Breast epithelium (tissue), 4 donors: ENCODE data around the gene CTCF. TPM values are rescaled to one million over a fixed set of nuclear protein-coding genes. Genes with fewer than 3 reads are reported as not detected.

Experiments
- DNase-seq, 2 donors: peaks; one replicate each; pipeline ENCODE4 v3.0.0-alpha.2; 2019; ENCODE audit warnings: low spot score in 2 of 2
- H3K27ac ChIP-seq, 2 donors: fragments of 200-600 bp; sonication (generic) in 1 of 2; one replicate each; pipeline ENCODE4 v1.5.1; 2016 to 2019; ENCODE audit warnings: mild to moderate bottlenecking in 1 of 2
- H3K27me3 ChIP-seq, 2 donors: fragments of 200-600 bp; sonication (generic) in 1 of 2; one replicate each; pipeline versions ENCODE4 v1.5.1 to v1.6.0; 2017 to 2019; ENCODE audit warnings: control low read depth in 1 of 2, mild to moderate bottlenecking in 1 of 2
- H3K36me3 ChIP-seq: fragments of 200-600 bp; one replicate; pipeline ENCODE4 v1.5.1; 2019
- H3K4me1 ChIP-seq, 2 donors: fragments of 200-600 bp; sonication (generic); one replicate each; pipeline ENCODE4 v1.5.1; 2016 to 2019; ENCODE audit warnings: control low read depth in 1 of 2
- H3K4me3 ChIP-seq, 3 donors: fragments of 200-600 bp; sonication (generic); 1 replicate in 2 of 3; 2 replicates in 1 of 3; pipeline ENCODE4 v1.5.1; 2016 to 2019; ENCODE audit warnings: mild to moderate bottlenecking in 3 of 3, moderate library complexity in 2 of 3
- H3K9me3 ChIP-seq, 2 donors: fragments of 200-600 bp; sonication (generic) in 1 of 2; one replicate each; pipeline ENCODE4 v1.5.1; 2016 to 2019; ENCODE audit warnings: control low read depth in 1 of 2
- POLR2A ChIP-seq: fragments of 450-650 bp; IDR thresholded peaks from one replicate; pipeline ENCODE4 v1.6.1; 2016; ENCODE audit warnings: antibody characterized with exemption, mild to moderate bottlenecking, moderate library complexity
- POLR2AphosphoS5 ChIP-seq, 3 donors: sonication (generic); formaldehyde crosslinking; IDR thresholded peaks; one replicate each; pipeline ENCODE4 v1.6.1; 2017; ENCODE audit warnings: antibody characterized with exemption in 3 of 3
- intact Hi-C: fragments of 100-400 bp; cut with DNase I; formaldehyde crosslinking; loops from one replicate; pipeline ENCODE4 v1.15.1; 2023; ENCODE audit warnings: low total_unique reads
- total RNA-seq, 3 donors: library from RNA; depleted of rRNA; stranded (reverse); fragments of >200 nt; gene quantifications; one replicate each; pipeline ENCODE4 v1.1.0, GENCODE V29; 2016
- TF ChIP-seq, protein P1 (sequence below), 3 donors: fragments of 450-650 bp; IDR thresholded peaks; one replicate each; pipeline ENCODE4 v1.5.1; 2016 to 2017; ENCODE audit warnings: antibody characterized with exemption in 3 of 3, mild to moderate bottlenecking in 3 of 3, moderate library complexity in 3 of 3

CTCF gene
- total RNA-seq, 3 donors from 2014 or later: 27.8 to 51.7 (median 38.0) TPM

DNA sequence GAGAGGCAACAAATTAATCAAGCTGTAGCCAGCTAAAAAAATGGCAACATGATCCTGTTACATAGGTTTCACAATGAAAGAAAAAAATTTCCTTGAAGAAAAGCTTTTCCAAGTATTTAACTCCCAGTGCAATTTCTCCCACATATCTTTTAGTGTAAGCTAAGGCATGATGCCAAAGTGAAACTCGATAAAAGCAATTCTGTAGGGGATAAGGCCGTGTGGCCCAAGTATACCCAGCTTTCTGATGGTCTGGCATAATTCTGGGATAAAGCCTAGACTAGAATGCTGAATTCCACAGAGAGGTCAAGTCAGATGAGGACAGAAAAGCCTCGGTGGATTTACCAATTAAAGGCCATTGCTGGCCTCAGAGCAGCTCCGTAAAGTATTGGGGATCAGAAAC, 36.2 kb downstream of the CTCF start:
- H3K27ac ChIP-seq: no peak overlapping the region
- TF ChIP-seq, protein P1, sequence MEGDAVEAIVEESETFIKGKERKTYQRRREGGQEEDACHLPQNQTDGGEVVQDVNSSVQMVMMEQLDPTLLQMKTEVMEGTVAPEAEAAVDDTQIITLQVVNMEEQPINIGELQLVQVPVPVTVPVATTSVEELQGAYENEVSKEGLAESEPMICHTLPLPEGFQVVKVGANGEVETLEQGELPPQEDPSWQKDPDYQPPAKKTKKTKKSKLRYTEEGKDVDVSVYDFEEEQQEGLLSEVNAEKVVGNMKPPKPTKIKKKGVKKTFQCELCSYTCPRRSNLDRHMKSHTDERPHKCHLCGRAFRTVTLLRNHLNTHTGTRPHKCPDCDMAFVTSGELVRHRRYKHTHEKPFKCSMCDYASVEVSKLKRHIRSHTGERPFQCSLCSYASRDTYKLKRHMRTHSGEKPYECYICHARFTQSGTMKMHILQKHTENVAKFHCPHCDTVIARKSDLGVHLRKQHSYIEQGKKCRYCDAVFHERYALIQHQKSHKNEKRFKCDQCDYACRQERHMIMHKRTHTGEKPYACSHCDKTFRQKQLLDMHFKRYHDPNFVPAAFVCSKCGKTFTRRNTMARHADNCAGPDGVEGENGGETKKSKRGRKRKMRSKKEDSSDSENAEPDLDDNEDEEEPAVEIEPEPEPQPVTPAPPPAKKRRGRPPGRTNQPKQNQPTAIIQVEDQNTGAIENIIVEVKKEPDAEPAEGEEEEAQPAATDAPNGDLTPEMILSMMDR (IDR thresholded peaks at IDR 0.05): no peak
- TF ChIP-seq POLR2A (no peak), POLR2AphosphoS5 (IDR thresholded peaks at IDR 0.05) (no peak)
- intact Hi-C loops: no loop called here

DNA sequence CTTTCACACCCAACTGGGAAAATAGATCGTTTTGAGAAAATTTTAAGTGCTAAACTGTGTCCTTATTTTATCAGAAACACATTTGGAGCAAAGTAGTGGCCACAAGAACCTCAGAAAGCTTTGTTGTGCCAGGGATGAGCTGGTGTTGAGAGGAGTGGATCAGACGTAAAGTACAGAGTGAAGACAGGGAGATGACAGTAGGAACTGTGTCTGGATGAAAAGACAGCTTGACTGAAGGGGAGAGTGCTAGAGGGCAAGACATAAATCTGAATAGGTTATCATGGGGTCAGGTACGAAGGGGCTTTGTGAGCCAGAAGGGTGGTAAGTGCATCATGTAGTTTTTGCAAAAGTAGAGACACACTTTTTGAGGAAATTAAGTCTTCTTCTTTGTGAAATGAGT, 43.3 kb downstream of the CTCF start:
- Histone ChIP-seq H3K9me3 (no peaks in the 10 kb centered on the region), H3K27ac (no peak overlapping the region), H3K36me3 (no peaks in the 10 kb centered on the region), H3K4me1 (no peaks in the 10 kb centered on the region), H3K27me3 (no peaks in the 10 kb centered on the region), H3K4me3 (no peak overlapping the region)
- DNase-seq: no peak
- intact Hi-C loops: no loop called here
- TF ChIP-seq POLR2AphosphoS5 (IDR thresholded peaks at IDR 0.05) (no peak), POLR2A (no peak)
- TF ChIP-seq, protein P1 (IDR thresholded peaks at IDR 0.05): no peak

More for the DNA sequence above, 36.2 kb downstream of the CTCF start:
- Histone ChIP-seq H3K9me3 (no peaks in the 10 kb centered on the region), H3K4me3 (no peak overlapping the region), H3K36me3 (no peaks in the 10 kb centered on the region), H3K27me3 (no peaks in the 10 kb centered on the region), H3K4me1 (no peaks in the 10 kb centered on the region)
- no peak for DNase-seq

DNA sequence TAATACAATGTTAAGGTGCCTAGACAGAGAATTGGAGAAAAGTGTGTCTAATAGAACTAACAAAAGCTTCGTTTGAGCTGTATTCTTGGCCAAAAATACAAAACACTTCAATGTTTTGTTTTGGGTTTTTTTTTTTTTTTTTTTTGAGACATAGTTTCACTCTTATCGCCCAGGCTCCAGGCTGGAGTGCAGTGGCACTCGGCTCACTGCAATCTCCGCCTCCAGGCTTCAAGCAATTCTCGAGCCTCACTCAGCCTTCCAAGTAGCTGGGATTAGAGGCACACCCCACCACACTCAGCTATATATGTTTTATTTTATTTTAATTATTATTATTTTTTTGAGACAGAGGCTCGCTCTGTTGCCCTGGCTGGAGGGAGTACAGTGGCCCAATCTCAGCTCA, 44.3 kb downstream of the CTCF start:
- peaks cover 5% of the 10 kb centered on the region for H3K36me3 ChIP-seq
- H3K9me3 ChIP-seq: no peaks in the 10 kb centered on the region
- no peaks in the 10 kb centered on the region for H3K4me1 ChIP-seq
- intact Hi-C loops: no loop called here
- TF ChIP-seq POLR2A (no peak), POLR2AphosphoS5 (IDR thresholded peaks at IDR 0.05) (no peak)
- TF ChIP-seq, protein P1 (IDR thresholded peaks at IDR 0.05): no peak
- H3K27me3 ChIP-seq: no peaks in the 10 kb centered on the region
- DNase-seq: no peak
- H3K27ac ChIP-seq: no peak overlapping the region
- H3K4me3 ChIP-seq: no peak overlapping the region

DNA sequence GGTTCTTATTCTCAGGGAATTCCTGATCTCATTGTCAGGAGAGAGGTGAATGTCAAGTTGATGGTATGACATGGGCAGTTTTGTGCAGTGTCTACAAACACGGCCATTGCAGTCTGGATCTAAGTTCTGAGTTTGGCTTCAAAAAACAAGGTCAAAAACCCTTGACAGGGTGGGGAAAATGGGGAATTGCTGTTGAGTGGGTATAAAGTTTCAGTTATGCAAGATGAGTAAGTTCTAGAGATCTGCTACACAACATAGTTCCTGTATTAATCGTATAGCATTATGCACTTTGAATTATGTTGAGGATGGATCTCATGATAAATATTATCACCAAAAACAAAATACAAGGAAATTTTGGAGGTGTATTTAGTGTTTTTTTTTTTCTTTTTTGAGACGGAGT, 46.0 kb downstream of the CTCF start:
- intact Hi-C loops: no loop called here
- no peaks in the 10 kb centered on the region for H3K9me3 ChIP-seq
- no peak overlapping the region for H3K27ac ChIP-seq
- no peaks in the 10 kb centered on the region for H3K4me1 ChIP-seq
- no peaks in the 10 kb centered on the region for H3K27me3 ChIP-seq
- peaks cover 5% of the 10 kb centered on the region for H3K36me3 ChIP-seq
- no peak overlapping the region for H3K4me3 ChIP-seq
- no peak for DNase-seq
- TF ChIP-seq POLR2A: no peak

DNA sequence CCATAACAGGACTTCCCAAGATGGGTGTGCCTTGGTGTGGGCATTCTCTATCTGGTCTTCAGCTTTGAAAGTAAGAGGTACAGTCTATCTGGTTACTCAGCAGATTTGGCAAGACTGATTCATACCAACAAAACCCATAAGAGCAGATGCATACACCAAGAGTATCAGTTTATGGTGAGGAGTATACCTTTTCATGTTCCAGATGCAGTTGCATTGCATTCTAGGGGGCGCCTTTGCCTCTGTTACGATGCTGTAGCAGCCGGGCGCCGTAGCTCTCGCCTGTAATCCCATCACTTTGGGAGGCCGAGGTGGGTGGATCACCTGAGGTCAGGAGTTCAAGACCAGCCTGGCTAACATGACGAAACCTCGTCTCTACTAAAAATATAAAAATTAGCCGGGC, 51.5 kb downstream of the CTCF start:
- H3K27ac ChIP-seq: no peak overlapping the region
- no peak for DNase-seq
- H3K27me3 ChIP-seq: no peaks in the 10 kb centered on the region
- H3K9me3 ChIP-seq: no peaks in the 10 kb centered on the region
- H3K36me3 ChIP-seq: peaks cover 5% of the 10 kb centered on the region
- no peaks in the 10 kb centered on the region for H3K4me1 ChIP-seq
- no peak for TF ChIP-seq POLR2A
- TF ChIP-seq POLR2AphosphoS5 (IDR thresholded peaks at IDR 0.05): no peak
- TF ChIP-seq, protein P1 (IDR thresholded peaks at IDR 0.05): no peak
- intact Hi-C loops: no loop called here
- no peak overlapping the region for H3K4me3 ChIP-seq

DNA sequence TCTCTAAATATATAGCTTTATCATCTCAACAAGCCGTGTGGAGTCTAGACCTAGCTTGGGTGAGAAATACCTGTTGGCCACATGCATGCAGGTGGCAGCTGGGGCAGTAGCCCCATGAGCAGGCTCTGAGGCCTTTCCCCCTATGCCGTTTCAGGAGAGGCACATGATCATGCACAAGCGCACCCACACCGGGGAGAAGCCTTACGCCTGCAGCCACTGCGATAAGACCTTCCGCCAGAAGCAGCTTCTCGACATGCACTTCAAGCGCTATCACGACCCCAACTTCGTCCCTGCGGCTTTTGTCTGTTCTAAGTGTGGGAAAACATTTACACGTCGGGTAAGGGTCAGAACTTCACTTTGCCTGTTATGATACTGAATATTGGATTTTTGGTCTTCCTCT, 65.9 kb downstream of the CTCF start:
- Histone ChIP-seq H3K27ac (no peak overlapping the region), H3K4me1 (peaks cover 0 to 3% of the 10 kb centered on the region in 2 donors), H3K4me3 (no peak overlapping the region), H3K9me3 (no peaks in the 10 kb centered on the region), H3K36me3 (peaks cover 8% of the 10 kb centered on the region), H3K27me3 (no peaks in the 10 kb centered on the region)
- no peak for DNase-seq
- TF ChIP-seq, protein P1 (IDR thresholded peaks at IDR 0.05): no peak
- no peak for TF ChIP-seq POLR2AphosphoS5 (IDR thresholded peaks at IDR 0.05)
- no peak for TF ChIP-seq POLR2A
- intact Hi-C loops: no loop called here
